HepG2 (cell line): ENCODE measurements around the gene ZFHX3. TPM values are rescaled to one million over a fixed set of nuclear protein-coding genes. Genes with fewer than 3 reads are reported as not detected.

ENCODE experiments used
- ATAC-seq: fragments of 200-7000 bp; cut with Tn5 transposase; 3 replicates; pipeline ENCODE4 v1.9.1; 2020; ENCODE audit warnings: mild to moderate bottlenecking, moderate library complexity
- BruUV-seq: library from RNA; stranded (reverse); fragments of 400-500 nt; replicated peaks from 2 replicates; lab custom pipeline; 2021; lab: Mats Ljungman, UMichigan
- CTCF ChIA-PET: fragments of 300-600 bp; formaldehyde crosslinking; extraction: SDS; loops from one replicate; lab custom pipeline; 2021; ENCODE audit warnings: low total read pairs, inconsistent platforms, low intra/inter-chr PET ratio; lab: Yijun Ruan, JAX
- POLR2A ChIA-PET: fragments of 350-600 bp; sonication (Branson Sonifier 250); formaldehyde crosslinking; loops from one replicate; lab custom pipeline; 2020; ENCODE audit warnings: antibody characterized with exemption, inconsistent platforms; lab: Yijun Ruan, JAX
- DNase-seq: peaks from one replicate; pipeline ENCODE4 v3.0.0-alpha.2; 2015; ENCODE audit warnings: low spot score
- FAIRE-seq: peaks from 3 replicates; lab custom pipeline; 2011; peaks lifted over from hg19 to GRCh38; lab: Jason Lieb, UNC
- H2AFZ ChIP-seq: one replicate; pipeline ENCODE4 v1.6.1; 2011; ENCODE audit warnings: low read length, inconsistent platforms
- H3K27ac ChIP-seq: fragments of 300-600 bp; 3 replicates; pipeline ENCODE4 v1.8.0; 2011; ENCODE audit warnings: mixed run types, mild to moderate bottlenecking, mixed read lengths, low read length, inconsistent platforms; ENCODE audit not compliant: insufficient read depth; ENCODE audit errors: extremely low read length
- H3K27me3 ChIP-seq, 2 experiments: fragments of 200-600 bp in 1 of 2; 2 replicates in 1 of 2; 3 replicates in 1 of 2; pipeline versions ENCODE4 v1.6.0 to v1.8.0; 2011; ENCODE audit warnings: low read length in 2 of 2, mild to moderate bottlenecking in 2 of 2, moderate library complexity in 2 of 2, inconsistent platforms in 1 of 2; ENCODE audit not compliant: insufficient read depth in 2 of 2, control insufficient read depth in 1 of 2
- H3K36me3 ChIP-seq, 2 experiments: fragments of 200-600 bp in 1 of 2; replicated peaks in 1 of 2; 2 replicates in 1 of 2; 3 replicates in 1 of 2; pipeline versions ENCODE4 v1.5.1 to v1.8.0; 2011; ENCODE audit warnings: low read length in 2 of 2, inconsistent platforms in 1 of 2; ENCODE audit not compliant: insufficient read depth in 2 of 2, control insufficient read depth in 1 of 2
- H3K4me1 ChIP-seq: 2 replicates; pipeline ENCODE4 v1.5.1; 2012; ENCODE audit warnings: low read length, inconsistent platforms; ENCODE audit not compliant: insufficient read depth
- H3K4me2 ChIP-seq: 2 replicates; pipeline ENCODE4 v1.6.0; 2011; ENCODE audit warnings: low read depth, low read length, inconsistent platforms
- H3K4me3 ChIP-seq, 3 experiments: fragments of 200-600 bp in 1 of 3; sonication (generic), shearing (Covaris generic) in 1 of 3; replicated peaks in 1 of 3; 2 replicates each; pipeline ENCODE4 v1.5.1; 2011 to 2016; ENCODE audit warnings: low read length in 3 of 3, inconsistent platforms in 2 of 3, low read depth in 2 of 3, mild to moderate bottlenecking in 2 of 3, control low read depth in 1 of 3, mixed read lengths in 1 of 3; ENCODE audit not compliant: insufficient read depth in 1 of 3
- H3K79me2 ChIP-seq: one replicate; pipeline ENCODE4 v1.6.1; 2011; ENCODE audit warnings: low read length, inconsistent platforms; ENCODE audit not compliant: insufficient read depth
- H3K9ac ChIP-seq: 2 replicates; pipeline ENCODE4 v1.6.0; 2011; ENCODE audit warnings: mild to moderate bottlenecking, low read depth, low read length, inconsistent platforms; ENCODE audit not compliant: insufficient read depth
- H3K9me3 ChIP-seq: 2 replicates; pipeline ENCODE4 v1.5.1; 2012; ENCODE audit warnings: mild to moderate bottlenecking, low read length
- H4K20me1 ChIP-seq: 2 replicates; pipeline ENCODE4 v1.6.0; 2011; ENCODE audit warnings: inconsistent platforms, mild to moderate bottlenecking, low read length, moderate library complexity; ENCODE audit not compliant: insufficient read depth
- FOXP1 ChIP-seq, 2 experiments: fragments of 450-650 bp in 1 of 2; IDR thresholded peaks; 2 replicates each; pipeline ENCODE4 v1.6.1; 2017 to 2018; ENCODE audit warnings: antibody characterized with exemption in 1 of 2
- GABPB1 ChIP-seq: IDR thresholded peaks from 2 replicates; pipeline ENCODE4 v1.6.1; 2016; ENCODE audit warnings: mild to moderate bottlenecking, missing genetic modification reagents, moderate library complexity, missing compliant biosample characterization
- MYC ChIP-seq: sonication (generic); formaldehyde crosslinking; IDR thresholded peaks from 2 replicates; pipeline ENCODE4 v1.9.0; 2021; ENCODE audit warnings: missing genetic modification reagents, borderline replicate concordance
- RBM22 ChIP-seq: fragments of 200-400 bp; formaldehyde crosslinking; optimal IDR thresholded peaks from 2 replicates; pipeline ENCODE3; 2017; ENCODE audit warnings: mild to moderate bottlenecking, low read length, moderate library complexity
- ZNF160 ChIP-seq: sonication (generic); formaldehyde crosslinking; IDR thresholded peaks from 2 replicates; pipeline ENCODE4 v1.8.0; 2022; ENCODE audit warnings: mild to moderate bottlenecking, inconsistent platforms, missing genetic modification reagents
- ZNF879 ChIP-seq: sonication (generic); formaldehyde crosslinking; IDR thresholded peaks from 2 replicates; pipeline ENCODE4 v1.8.1; 2023; ENCODE audit warnings: missing genetic modification reagents
- WGBS: methylation state at CpG from one replicate; pipeline ENCODE4 v1.1.6; 2017; ENCODE audit warnings: low lambda C conversion rate; 5-methylcytosine and 5-hydroxymethylcytosine counted together
- in situ Hi-C: cut with HindIII; loops from 2 replicates; pipeline ENCODE4 v1.10.0; 2017; ENCODE audit warnings: low pct_unique_long_range_greater_than_20kb; ENCODE audit not compliant: extremely low pct_ligation_motif_present
- intact Hi-C: fragments of 100-400 bp; cut with micrococcal nuclease; formaldehyde crosslinking; loops from one replicate; pipeline ENCODE4 v1.10.0; 2022; ENCODE audit not compliant: unreplicated experiment
- polyA plus RNA-seq, 8 experiments: library from polyadenylated mRNA; depleted of rRNA in 3 of 8; stranded (reverse) in 7 of 8; unstranded in 1 of 8; fragments of >200 nt; fragmentation: Illumina TruSeq in 4 of 8; extraction: Trizol in 4 of 8; gene quantifications; 2 replicates each; pipeline versions ENCODE4 v1.2.1 to v1.2.3, GENCODE V29; 2011 to 2016; ENCODE audit warnings: low read depth in 4 of 8, missing spikeins in 1 of 8, mixed read lengths in 1 of 8; ENCODE audit not compliant: insufficient read depth in 1 of 8
- total RNA-seq, 5 experiments: library from RNA; depleted of rRNA; stranded (reverse); fragments of >200 nt; fragmentation: Illumina TruSeq; extraction: Trizol; gene quantifications; 2 replicates each; pipeline ENCODE4 v1.2.3, GENCODE V29; 2016; ENCODE audit warnings: low read depth in 1 of 5
- TF ChIP-seq, protein P1 (sequence below): sonication (generic); formaldehyde crosslinking; IDR thresholded peaks from 2 replicates; pipeline ENCODE4 v1.5.0; 2020; ENCODE audit warnings: mild to moderate bottlenecking, missing genetic modification reagents
- TF ChIP-seq, protein P2 (sequence below): sonication (generic); IDR thresholded peaks from 2 replicates; pipeline ENCODE4 v1.6.1; 2016; ENCODE audit warnings: low read depth, borderline replicate concordance
- TF ChIP-seq, protein P3 (sequence below): IDR thresholded peaks from 2 replicates; pipeline ENCODE4 v1.6.1; 2016

The ZFHX3 gene
- total and polyA plus RNA-seq, 2 of the 13 experiments (the other 11 are each of a cell fraction or from before 2014, with no cell fraction given) = 5.0 to 6.0 TPM

DNA sequence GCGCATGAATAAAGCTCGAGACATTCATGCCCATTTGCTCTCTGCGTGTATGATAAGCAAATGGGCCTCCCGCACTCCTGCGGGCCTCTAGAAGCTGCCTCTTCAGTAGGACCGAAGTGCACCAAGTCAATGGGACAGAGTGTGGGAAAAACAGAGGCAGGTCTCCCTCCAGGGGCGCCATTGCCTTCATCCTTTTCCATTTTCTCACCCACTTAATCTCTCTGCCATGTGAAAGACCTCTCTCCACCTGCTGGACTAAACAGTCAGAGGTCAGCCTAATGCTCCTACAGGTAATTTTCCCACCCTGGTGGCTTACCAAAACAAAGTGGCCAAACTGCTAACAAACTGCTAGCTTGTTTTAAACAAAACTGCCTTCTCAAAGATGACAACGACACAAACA, 210.9 kb downstream of the ZFHX3 start (continued):
- TF ChIP-seq, protein P1, sequence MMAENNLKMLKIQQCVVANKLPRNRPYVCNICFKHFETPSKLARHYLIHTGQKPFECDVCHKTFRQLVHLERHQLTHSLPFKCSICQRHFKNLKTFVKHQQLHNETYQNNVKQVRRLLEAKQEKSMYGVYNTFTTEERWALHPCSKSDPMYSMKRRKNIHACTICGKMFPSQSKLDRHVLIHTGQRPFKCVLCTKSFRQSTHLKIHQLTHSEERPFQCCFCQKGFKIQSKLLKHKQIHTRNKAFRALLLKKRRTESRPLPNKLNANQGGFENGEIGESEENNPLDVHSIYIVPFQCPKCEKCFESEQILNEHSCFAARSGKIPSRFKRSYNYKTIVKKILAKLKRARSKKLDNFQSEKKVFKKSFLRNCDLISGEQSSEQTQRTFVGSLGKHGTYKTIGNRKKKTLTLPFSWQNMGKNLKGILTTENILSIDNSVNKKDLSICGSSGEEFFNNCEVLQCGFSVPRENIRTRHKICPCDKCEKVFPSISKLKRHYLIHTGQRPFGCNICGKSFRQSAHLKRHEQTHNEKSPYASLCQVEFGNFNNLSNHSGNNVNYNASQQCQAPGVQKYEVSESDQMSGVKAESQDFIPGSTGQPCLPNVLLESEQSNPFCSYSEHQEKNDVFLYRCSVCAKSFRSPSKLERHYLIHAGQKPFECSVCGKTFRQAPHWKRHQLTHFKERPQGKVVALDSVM (CRISPR knock-in tag) = 0 out of 2 replicates have a peak, but pooled peaks have one; percentile 40
- TF ChIP-seq, protein P2, sequence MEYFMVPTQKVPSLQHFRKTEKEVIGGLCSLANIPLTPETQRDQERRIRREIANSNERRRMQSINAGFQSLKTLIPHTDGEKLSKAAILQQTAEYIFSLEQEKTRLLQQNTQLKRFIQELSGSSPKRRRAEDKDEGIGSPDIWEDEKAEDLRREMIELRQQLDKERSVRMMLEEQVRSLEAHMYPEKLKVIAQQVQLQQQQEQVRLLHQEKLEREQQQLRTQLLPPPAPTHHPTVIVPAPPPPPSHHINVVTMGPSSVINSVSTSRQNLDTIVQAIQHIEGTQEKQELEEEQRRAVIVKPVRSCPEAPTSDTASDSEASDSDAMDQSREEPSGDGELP = no peak
- no peak for TF ChIP-seq GABPB1 (CRISPR knock-in tag)
- TF ChIP-seq, protein P3, sequence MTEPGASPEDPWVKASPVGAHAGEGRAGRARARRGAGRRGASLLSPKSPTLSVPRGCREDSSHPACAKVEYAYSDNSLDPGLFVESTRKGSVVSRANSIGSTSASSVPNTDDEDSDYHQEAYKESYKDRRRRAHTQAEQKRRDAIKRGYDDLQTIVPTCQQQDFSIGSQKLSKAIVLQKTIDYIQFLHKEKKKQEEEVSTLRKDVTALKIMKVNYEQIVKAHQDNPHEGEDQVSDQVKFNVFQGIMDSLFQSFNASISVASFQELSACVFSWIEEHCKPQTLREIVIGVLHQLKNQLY (CRISPR knock-in tag) = no peak
- no peak for TF ChIP-seq MYC (CRISPR knock-in tag)

DNA sequence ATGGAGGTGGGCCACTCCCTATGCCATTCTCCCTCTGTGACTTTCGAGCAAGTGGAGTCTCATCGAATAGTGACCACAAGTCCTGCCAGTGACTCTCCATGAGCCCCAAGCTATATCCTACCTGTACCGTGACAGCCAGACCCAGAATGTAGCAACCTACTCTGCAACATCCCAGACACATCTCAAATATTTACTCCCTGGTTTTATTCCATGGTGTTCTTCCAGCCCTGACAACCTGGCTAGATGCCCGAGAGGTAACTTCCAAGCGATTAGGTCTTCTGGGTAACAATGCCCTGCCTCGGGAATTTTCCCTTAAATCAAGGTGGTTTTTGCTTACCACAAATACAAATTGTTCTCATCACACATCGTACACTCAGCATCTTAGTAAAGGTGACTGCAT, 211.7 kb downstream of the ZFHX3 start:
- CTCF ChIA-PET = no interaction called here
- H4K20me1 ChIP-seq = peaks cover 16% of the 10 kb centered on the region; the same call in 1 of the 2 replicates
- no peaks in the 10 kb centered on the region for H3K27me3 ChIP-seq
- no peak for DNase-seq
- H3K4me3 ChIP-seq = no peak overlapping the region
- no peak overlapping the region for H3K4me2 ChIP-seq
- no peaks in the 10 kb centered on the region for H3K4me1 ChIP-seq
- POLR2A ChIA-PET = no interaction called here
- FAIRE-seq = no peak
- no peak overlapping the region for H2AFZ ChIP-seq
- TF ChIP-seq RBM22 (peak; percentile 36), FOXP1 (IDR thresholded peaks at IDR 0.05) (no peak), FOXP1 (CRISPR knock-in tag; IDR thresholded peaks at IDR 0.05) (no peak), ZNF160 (CRISPR knock-in tag) (no peak), ZNF879 (CRISPR knock-in tag) (no peak)
- TF ChIP-seq, all 625 proteins: peak for 1
- Histone ChIP-seq H3K9me3 (no peaks in the 10 kb centered on the region), H3K27ac (no peak overlapping the region), H3K79me2 (peaks cover 3% of the 10 kb centered on the region), H3K36me3 (peaks cover 6 to 19% of the 10 kb centered on the region in 2 experiments; a peak in 4 of 5 replicates), H3K9ac (no peak overlapping the region)
- in situ Hi-C loops (loop anchor here (10.0 to 25.0 kb wide), 2 partner anchors 324 to 359 kb away; no protein-coding TSS in a partner anchor), intact Hi-C loops (loop anchor here (10.0 kb wide), 1 partner anchor 209 kb away; the partner anchor contains the start of gene ZFHX3)
- no peak for ATAC-seq
- WGBS = 97% methylated on average over 7 of the region's 7 CpGs
- no TSS peak for BruUV-seq
